Measurements from ENCODE around the gene PCNX2.
"Not testable (repeated sequence)": the region's sequence is repeated elsewhere in the genome, so short reads cannot be mapped to it uniquely, and the experiment has no call there.

The PCNX2 gene

DNA sequence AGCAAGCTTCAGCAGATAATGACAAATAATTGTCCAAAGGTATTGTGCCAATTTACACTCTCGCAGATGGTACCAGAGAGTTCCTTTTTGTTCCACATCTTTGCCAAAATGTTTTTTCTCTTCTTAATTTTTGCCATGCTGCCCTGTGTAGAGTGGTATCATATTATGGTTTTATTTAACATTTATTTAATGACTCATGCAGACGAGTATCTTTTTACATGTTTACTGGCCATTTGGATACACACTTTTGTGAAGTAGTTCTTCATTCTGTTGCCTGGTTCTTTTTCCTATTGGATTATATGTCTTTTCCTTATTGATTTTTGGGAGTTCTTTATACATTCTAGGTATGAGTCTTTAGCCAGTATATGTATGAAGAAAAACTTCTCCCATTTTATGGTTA lies 151.1 kb downstream of the PCNX2 start:
- DNase-seq = no peak

DNA sequence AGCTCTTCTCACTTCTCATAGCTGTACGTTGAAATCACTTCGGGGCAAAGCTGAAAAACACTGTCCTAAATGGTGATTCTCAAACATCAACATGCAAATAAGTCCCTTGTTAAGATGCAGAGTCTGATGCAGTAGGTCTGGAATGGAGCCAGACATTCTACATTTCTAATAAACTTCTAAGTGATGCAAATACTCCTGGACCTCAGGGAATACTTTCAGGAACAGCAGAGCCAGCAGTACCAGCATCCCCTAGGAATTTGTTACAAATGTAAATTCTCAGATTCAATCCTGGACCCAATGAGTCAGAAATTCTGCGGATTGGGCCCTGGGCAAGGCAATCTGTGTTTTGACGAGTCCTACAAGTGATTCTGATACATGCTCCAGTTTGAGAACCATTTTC lies 152.3 kb downstream of the PCNX2 start:
- peak; percentile 46 for DNase-seq

DNA sequence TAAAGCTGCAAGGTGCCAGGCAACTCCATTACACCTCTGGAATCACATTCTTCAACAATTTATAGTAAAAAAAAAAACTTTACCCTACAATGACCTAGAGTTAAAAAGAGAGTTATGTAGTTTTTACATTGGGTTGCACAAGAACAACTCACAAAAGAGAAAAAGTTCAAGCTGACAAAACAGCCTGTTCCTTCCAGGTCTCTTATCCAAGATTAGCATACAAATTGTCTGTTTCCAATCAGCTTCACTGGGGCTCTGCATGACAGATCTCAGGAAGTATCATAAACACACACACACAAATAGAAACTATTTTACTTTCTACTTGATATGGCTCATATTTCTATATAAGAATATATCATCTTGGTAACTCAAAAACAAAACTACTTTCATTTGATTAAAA lies 154.6 kb downstream of the PCNX2 start:
- peak; percentile 11 for DNase-seq

DNA sequence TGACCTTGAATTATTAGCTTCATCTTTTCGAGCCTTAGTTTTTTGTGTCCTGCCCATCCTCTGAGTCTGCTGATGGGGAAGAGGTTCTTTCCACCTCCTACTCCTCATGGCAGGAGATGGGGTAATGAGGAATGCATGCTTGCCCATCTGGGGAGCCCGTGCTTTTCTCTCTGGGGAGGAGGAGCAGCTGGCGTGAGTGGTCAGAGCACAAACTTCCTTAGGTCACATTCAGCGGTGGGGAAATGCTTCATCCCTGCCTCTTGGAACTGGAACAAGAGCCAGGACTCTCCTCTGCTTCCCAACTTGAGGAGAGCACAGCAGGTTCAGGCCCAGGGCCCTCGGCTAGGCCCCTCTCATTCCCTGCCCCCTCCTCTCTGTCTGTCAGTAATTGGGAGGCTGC lies 155.0 kb downstream of the PCNX2 start:
- DNase-seq = no peak

DNA sequence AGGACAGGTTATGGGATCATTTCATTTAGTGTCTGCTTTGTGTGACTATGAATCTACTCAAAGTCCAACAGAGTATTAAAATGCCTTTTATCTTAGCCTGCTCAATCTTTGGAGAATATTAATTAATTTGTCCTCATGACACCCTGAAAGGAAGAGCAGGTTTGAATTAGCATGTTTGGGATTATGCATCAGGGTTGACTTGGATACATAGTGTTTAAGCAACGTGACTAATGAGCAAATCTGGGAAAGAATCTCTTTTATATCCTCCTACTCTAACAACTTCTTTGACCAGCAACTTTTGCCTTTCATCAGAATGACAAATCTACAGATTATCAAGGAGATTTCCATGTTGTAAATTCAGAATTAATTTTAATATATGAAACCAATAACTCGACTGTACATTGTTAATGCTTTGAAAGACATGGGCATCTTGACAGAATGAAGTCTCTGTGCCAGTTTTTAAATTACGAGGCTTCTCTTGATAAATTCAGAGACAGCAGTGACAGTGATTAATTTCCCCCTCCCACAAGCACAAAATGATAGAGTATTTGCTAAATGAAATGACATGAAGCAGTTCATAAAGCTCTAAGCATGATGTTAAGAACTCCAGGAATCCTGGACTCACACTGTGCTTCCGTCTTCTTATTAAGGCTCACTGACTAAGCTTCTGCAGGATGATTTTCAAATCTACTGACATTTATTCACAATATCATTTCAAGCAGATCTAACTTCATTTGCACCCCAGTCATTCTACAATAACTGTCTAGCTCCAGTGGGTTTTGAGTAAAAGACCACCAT lies 156.5 kb downstream of the PCNX2 start:
- DNase-seq = no peak

DNA sequence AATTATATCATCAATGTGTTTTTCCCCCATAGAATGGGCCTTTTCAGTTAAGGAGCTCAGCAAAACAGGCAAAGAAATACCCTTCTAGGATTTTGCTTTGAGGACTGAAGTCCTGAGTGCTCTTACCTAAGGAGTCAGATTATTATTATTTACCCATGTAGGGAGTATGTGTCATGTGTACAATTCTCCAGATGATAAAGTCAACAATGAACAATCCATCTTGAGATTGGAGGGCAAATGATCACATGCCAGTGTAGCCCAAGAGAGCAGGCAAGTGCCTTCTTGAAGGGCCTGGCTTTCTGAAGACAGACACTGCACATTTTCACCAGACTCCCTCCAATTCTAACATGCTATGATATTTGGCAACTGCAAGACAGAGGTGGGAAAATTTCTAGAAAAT lies 159.7 kb downstream of the PCNX2 start:
- no peak for DNase-seq

DNA sequence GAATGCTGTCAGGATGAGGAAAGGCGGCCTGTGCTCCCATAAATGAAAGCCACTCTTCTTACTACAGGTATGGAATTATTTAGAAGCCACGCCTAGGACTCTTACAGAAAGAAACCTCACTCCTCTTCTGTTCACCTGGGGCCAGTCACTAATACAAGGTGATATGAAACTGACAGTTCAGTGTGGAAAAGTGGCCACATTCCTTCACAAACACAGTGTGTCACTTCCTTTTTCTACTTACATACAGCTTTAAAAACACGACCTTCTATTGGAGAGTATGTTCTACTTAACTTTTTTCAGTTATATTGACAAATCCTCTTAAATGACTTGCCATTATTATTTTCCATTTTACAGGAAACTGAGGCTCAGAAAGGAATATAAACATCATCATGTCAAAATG lies 163.1 kb downstream of the PCNX2 start:
- no peak for DNase-seq

DNA sequence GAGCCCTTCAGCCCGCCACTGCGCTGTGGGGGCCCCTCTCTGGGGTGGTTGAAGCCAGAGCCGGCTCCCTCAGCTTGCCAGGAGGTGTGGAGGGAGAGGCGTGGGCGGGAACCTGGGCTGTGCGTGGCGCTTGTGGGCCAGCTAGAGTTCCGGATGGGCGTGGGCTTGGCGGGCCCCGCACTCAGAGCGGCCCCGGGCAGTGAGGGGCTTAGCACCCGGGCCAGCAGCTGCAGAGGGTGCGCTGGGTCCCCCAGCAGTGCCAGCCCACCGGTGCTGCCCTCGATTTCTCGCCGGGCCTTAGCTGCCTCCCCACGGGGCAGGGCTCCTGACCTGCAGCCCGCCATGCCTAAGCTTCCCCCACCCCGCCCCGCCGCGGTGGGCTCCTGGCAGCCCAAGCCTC lies 166.5 kb downstream of the PCNX2 start:
- DNase-seq = not testable (repeated sequence)

DNA sequence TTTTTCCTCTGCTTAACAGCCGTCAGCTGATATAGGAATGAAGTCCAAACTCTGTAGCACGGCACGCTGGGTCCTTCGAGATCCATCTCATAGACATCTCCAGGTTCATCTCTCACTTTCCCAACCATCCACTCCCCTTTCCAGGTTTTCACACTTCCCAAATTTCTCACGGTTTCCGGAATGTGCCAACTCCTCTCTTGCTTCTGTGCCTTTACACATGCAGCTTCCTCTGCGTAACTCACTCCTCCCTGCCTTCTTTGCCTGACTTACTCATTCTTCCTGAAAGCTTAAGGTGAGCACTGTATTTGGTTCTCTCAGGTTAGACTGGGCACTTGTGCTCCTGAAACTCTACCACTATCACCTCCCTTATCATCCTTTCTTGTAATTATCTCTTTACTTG lies 168.4 kb downstream of the PCNX2 start:
- no peak for DNase-seq

DNA sequence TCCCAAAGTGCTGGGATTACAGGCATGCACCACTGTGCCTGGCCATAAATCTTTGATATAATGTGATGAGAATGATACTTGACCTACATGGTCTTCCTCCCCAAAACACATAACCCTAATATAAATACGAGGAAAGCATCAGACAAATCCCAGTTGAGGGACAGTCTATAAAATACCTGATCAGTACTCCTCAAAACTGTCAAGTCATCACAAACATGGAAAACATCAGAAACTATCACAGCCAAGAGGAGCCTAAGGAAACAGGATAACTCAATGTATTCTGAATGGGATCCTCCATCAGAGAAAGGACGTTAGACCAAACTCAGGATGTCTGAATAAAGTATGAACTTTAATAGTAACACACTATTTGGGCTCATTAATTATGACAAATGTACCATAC lies 172.7 kb downstream of the PCNX2 start:
- DNase-seq = no peak

DNA sequence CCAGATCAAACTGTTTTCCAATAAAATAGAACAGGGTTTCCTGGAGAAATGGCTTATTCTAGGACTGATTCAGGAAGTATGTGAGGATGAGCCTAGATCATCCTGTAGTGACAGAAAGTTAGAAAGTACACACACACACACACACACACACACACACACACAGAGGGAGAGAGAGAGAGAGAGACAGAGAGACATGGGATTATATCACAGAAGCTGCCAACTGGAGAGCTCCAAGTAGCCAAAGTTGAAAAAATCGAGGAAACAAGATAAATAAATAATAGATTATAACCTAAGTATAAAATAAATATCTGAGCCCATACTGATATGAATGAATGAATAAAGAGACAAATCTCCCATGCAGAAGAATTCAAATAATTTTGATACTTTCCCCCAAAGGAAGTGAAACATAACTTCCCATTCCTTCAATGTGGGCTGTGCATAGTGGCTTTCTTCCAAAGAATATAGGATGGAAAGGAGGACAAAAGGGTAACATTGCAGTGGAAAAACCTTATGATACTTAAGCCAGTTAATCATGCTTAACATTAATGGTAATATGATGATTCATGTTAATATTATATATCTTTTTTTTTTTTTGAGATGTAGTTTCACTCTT lies 173.5 kb downstream of the PCNX2 start:
- DNase-seq = peak; percentile 60

DNA sequence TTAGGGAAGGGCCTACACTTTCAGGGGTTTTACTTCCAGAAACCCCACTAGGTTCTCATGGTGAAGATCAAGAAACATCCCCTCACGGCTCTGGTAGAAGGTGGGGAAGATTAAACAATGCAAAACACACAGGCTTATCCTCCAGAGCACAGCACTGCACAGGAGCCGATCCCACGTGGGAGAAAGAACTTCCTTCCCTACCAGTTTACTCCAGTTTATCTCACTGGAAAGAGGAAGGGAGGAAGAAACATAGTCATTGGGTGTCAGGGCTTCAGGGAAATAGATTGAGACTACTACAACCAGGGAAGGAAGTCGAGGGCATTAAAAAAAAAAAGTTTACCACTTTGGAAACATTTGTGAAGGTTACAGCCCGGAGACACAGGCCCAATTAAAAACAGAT lies 180.7 kb downstream of the PCNX2 start:
- DNase-seq = no peak

DNA sequence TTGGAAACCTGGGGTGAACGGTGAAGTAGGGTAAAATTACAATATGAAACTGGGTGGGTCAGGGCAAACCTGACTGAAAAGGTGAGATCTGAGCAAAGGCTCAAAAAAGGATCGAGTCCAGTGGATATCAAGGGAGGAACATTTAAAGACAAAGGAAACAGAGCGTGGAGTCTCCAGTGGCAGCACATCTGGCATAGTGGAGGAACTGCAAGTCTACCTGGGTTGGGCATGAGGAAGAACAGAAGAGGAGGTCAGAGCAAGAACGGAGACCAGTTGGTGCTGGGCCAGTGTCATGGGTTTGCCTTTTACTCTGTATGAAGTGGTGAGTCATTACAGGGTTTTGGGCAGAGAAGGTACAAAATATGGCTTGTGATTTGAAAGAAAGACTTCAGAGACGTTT lies 181.4 kb downstream of the PCNX2 start:
- DNase-seq = peak; percentile 33

DNA sequence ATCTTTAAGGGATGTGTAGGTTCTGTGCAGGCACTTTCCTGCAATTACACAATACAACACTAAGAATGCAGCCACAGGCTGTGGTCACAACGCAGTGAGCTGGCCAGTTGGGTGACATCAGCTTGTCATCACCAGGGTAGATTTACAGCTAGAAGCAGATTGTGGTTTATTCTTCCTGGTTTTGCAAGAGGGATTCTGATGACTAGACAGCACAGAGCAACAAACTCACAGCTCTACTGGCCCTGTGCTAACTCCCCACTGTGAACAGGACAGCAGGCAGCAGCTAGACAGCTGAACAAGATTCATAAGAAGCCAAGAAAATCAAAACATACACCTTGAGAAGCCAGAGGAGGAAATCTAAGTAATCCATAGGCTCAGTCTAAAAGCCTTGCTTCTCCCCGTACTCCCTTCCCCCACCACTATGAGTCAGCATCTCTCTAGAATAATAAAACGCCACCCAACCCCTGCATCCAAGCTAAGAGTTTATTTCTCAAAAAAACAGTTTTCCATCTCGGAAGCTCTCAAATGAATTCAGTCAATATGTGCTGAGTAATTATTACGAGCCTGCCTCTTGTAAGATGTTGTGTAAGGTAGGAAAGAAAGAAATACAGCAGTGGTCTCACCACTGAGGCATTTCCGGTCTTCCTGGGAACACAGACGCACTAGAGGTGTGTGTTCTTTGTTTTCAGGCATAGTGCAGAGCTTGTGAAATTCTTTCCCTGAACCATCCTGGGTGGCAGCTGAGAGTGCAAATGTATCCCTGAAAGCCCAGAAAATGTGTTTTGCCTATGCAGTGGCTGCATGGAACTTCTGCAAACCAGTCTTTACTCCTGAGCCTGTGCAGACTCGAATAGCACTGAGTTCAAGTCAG lies 182.3 kb downstream of the PCNX2 start:
- DNase-seq = peak; percentile 100

DNA sequence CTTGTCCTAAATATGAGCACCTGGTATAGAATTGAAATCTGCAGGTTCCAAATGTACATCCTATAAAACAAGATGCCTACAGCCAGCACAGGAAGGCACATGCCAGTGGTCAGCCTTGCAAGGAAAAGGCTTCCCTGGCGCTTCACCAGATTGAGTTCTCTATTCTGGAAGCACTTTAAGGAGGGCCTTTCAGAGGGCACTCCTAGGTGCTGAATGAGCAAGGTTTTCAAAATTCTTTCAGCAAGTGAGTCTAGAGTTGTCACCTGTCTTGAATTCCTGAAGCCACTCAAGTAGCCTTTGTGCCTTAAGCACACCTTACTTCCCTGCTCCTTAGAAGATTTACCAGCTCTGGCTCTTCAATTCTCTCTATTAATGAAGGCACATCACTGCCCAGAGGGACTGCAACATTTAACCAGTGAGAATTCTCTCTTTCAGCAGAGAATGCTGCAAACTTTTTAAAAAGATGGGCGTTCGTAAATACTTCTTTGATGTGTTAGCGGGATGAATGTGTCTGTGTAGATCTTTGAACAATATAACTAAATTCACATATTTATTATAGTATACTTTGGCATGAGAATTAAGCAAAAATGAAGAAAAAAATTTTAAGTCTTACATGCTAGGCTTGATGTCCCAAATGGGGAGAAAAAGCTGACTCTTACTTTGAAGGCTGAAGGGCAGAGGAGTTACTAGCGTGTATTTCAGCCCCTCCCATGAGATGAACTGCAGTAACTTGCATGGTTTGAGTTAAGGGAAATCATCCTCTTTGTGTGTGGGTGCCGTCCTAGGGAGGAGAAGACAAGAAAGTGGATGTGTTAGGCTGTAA lies 183.1 kb downstream of the PCNX2 start:
- peak; percentile 19 for DNase-seq

DNA sequence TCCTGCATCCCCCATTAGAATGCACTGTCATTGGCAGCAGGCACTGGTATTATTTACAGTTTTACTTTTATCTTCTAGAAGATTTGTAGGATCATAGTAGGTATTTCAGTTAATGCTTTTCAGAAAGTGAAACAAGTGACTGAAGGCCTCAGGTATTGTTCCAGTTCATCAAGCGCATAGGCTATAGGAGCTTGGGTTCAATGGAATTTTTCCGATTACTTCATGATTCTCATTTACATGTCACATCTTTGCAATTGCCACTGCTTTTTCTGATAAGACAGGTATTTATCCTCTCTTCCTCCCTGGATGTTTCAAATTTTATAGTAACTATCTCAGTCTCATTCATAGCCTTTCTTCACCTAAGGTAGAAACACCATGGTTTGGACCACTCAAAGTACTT lies 183.8 kb downstream of the PCNX2 start:
- DNase-seq = no peak

DNA sequence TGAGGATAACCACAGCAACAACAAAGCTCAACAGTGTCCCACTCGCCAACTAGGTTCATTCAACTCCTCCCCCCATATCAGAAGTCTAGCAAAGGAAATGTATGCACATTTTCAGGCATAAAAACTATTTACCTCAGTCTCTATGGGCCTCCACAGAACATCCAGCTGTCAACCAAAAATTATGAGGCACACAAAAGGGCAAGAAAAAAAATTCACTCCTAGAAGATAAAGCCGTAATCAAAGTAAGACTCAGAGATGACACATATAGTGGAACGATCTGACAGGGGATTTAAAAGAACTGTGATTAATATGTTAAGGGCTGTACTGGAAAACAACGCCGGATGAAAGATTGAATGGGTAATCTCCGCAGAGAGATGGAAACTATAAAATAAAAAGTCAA lies 186.4 kb downstream of the PCNX2 start:
- DNase-seq = peak; percentile 66

DNA sequence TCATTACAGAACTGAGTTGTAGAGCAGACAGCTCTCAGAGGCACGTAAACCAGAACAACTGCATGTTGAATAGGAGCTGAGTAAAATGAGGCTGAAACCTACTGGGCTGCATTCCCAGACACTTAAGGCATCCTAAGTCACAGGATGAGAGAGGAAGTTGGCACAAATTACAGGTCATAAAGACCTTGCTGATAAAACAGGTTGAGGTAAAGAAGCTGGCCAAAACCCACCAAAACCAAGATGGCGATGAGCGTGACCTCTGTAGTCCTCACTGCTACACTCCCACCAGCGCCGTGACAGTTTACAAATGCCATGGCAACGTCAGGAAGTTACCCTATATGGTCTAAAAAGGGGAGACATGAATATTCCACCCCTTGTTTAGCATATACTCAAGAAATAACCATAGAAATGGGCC lies 187.8 kb downstream of the PCNX2 start:
- DNase-seq = peak; percentile 21

DNA sequence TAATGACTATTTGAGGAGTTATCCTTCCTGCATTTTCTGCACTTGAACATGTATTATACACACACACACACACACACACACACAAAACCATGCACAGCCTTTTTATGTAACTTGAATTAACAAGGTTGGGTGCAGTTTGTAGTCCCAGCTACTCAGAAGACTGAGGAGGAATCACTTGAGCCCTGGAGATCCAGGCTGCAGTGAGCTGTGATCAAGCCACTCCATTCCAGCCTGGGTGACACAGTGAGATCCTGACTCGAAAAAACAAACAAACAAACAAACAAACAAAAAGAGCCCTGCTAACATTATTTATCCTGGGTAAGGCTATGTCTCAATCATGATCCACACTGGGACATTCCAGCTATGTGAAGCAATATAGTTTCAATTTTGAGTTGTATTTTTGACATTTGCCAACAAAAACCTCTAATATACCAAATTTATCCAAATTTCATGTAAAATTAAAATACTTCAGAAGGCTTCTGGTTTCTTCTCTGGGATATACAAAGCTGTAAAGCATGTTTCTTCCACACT lies 188.3 kb downstream of the PCNX2 start:
- DNase-seq = no peak

DNA sequence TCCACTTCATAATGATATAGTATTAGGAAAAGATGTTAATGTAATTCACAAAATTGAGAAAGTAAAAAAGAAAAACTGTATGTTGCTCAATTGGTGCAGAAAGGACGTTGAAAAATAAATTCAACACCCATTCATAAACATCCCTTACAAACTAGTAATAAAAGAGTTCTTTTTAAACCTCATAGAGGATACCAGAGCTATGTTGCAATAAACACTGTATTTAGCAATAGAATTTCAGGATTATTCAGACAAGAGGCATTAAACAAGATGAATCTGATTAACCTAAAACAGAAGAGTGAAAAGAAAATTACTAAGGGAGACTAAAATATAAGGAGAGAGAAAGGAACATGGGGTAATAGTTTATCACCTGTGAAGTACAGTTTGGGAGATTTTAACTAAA lies 190.3 kb downstream of the PCNX2 start:
- DNase-seq = peak; percentile 68

DNA sequence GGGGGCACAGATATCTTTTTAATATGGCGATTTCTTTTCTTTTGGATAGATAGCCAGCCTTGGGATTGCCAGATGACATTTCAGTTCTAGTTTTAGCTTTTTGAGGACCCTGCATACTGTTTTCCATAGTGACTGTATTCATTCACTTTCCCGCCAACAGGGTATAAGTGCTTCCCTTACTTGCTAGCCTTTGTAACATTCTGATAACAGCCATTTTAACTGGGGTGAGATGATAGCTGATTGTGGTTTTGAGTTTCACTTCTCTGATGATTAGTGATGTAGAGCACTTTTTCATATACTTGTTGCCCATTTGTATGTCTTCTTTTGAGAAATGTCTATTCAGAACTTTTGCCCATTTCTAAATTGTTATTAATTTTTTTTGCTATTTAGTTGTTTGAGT lies 193.2 kb downstream of the PCNX2 start:
- DNase-seq = no peak

DNA sequence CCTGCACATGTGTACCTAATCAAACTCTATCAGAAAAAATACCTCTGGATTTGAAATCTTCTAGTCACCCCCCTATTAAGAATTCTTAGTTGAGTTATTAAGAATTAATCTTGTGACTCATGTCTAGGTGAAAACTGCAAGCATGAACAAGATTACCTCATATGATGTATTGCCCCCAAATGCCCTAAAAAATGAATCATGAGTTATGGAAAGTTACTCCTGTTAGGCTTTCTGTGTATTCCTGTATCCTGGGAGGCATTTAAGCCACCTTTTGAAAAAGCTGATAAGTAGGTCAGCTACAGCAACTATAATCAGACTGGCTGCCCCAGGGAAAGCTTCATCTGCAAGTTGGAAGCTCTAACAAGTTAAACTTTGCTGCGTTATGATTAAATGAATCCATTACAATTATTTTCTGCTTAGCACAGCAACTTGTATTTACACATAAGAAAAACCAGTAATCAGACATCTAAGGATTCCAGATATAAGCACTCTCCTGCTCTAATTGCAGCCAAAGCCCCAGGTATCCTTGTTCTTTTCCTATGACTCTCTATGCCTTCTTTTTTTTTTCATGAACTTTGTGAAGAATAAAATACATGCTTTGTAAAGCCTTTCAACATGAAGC lies 197.5 kb downstream of the PCNX2 start:
- peak; percentile 54 for DNase-seq
